Globus pallidus (tissue), 1 donor: Measurements from ENCODE around the gene RTTN.
"Not testable (repeated sequence)": the region's sequence is repeated elsewhere in the genome, so short reads cannot be mapped to it uniquely, and the experiment has no call there.

Experiments used
- DNase-seq: peaks from one replicate; pipeline ENCODE4 v3.0.0-alpha.2; 2015; ENCODE audit warnings: low spot score

Gene RTTN

GRCh38 chr18:70149156-70149555, 56.3 kb downstream of the RTTN start:
- DNase-seq = no peak

- no peak for DNase-seq
Observed at GRCh38 chr18:70148039-70148938, 57.2 kb downstream of the RTTN start.

GRCh38 chr18:70146174-70146573, 59.3 kb downstream of the RTTN start:
- no peak for DNase-seq

- no peak for DNase-seq
Observed at GRCh38 chr18:70142001-70142400, 63.5 kb downstream of the RTTN start.

GRCh38 chr18:70139138-70139537, 66.3 kb downstream of the RTTN start:
- peak; percentile 82 for DNase-seq

GRCh38 chr18:70135604-70136003, 69.9 kb downstream of the RTTN start:
- no peak for DNase-seq

GRCh38 chr18:70132999-70133398, 72.5 kb downstream of the RTTN start:
- DNase-seq = no peak

GRCh38 chr18:70128271-70128670, 77.2 kb downstream of the RTTN start:
- no peak for DNase-seq

- DNase-seq = no peak
Observed at GRCh38 chr18:70127359-70127758, 78.1 kb downstream of the RTTN start.

- DNase-seq = no peak
Observed at GRCh38 chr18:70126832-70127231, 78.7 kb downstream of the RTTN start.

GRCh38 chr18:70124139-70124538, 81.3 kb downstream of the RTTN start:
- DNase-seq = no peak

GRCh38 chr18:70121842-70122241, 83.6 kb downstream of the RTTN start:
- no peak for DNase-seq

- DNase-seq = no peak
Observed at GRCh38 chr18:70116949-70117348, 88.5 kb downstream of the RTTN start.

GRCh38 chr18:70113511-70113910, 92.0 kb downstream of the RTTN start:
- DNase-seq = no peak

- DNase-seq = no peak
Observed at GRCh38 chr18:70110678-70111077, 94.8 kb downstream of the RTTN start.

GRCh38 chr18:70107091-70107490, 98.4 kb downstream of the RTTN start:
- no peak for DNase-seq

GRCh38 chr18:70102854-70103253, 102.6 kb downstream of the RTTN start:
- DNase-seq = not testable (repeated sequence)

GRCh38 chr18:70089858-70090257, 115.6 kb downstream of the RTTN start:
- no peak for DNase-seq

GRCh38 chr18:70086085-70086484, 119.4 kb downstream of the RTTN start:
- no peak for DNase-seq

GRCh38 chr18:70085641-70086040, 119.8 kb downstream of the RTTN start:
- no peak for DNase-seq

- DNase-seq = peak; percentile 61
Observed at GRCh38 chr18:70082430-70082829, 123.1 kb downstream of the RTTN start.

- DNase-seq = no peak
Observed at GRCh38 chr18:70078106-70078505, 127.4 kb downstream of the RTTN start.

GRCh38 chr18:70075906-70076305, 129.6 kb downstream of the RTTN start:
- DNase-seq = no peak

- no peak for DNase-seq
Observed at GRCh38 chr18:70074116-70074515, 131.4 kb downstream of the RTTN start.
